Loucy (cell line): ENCODE results near the gene UBE4B.

Source experiments
- H2AFZ ChIP-seq: fragments of 200-600 bp; sonication (generic); 2 replicates; pipeline ENCODE4 v1.6.0; 2016; ENCODE audit warnings: antibody characterized with exemption, mild to moderate bottlenecking, low read length, moderate library complexity
- H3F3A ChIP-seq: fragments of 200-600 bp; 2 replicates; pipeline ENCODE4 v1.6.0; 2016; ENCODE audit warnings: antibody characterized with exemption, low read depth, mild to moderate bottlenecking
- H3K27me3 ChIP-seq: fragments of 200-600 bp; sonication (generic); 2 replicates; pipeline ENCODE4 v1.6.1; 2014; ENCODE audit warnings: low read length, mild to moderate bottlenecking; ENCODE audit not compliant: insufficient read depth, poor library complexity, severe bottlenecking
- H3K36me3 ChIP-seq: fragments of 200-600 bp; sonication (generic); 2 replicates; pipeline ENCODE4 v1.6.1; 2016; ENCODE audit warnings: low read length; ENCODE audit not compliant: insufficient read depth
- H3K4me1 ChIP-seq: fragments of 200-600 bp; sonication (generic); 2 replicates; pipeline ENCODE4 v1.5.1; 2014; ENCODE audit warnings: low read length, mild to moderate bottlenecking; ENCODE audit not compliant: insufficient read depth, poor library complexity, severe bottlenecking
- H3K4me2 ChIP-seq: fragments of 200-600 bp; sonication (generic); 2 replicates; pipeline ENCODE4 v1.6.0; 2014; ENCODE audit warnings: antibody characterized with exemption, low read length, low read depth, mild to moderate bottlenecking; ENCODE audit not compliant: poor library complexity, severe bottlenecking
- H3K4me3 ChIP-seq: fragments of 200-600 bp; sonication (generic); 2 replicates; pipeline ENCODE4 v1.5.1; 2014; ENCODE audit warnings: low read length, mild to moderate bottlenecking, mixed read lengths; ENCODE audit not compliant: poor library complexity, severe bottlenecking
- H3K79me2 ChIP-seq: fragments of 200-600 bp; sonication (generic); 2 replicates; pipeline ENCODE4 v1.6.1; 2014; ENCODE audit warnings: low read length; ENCODE audit not compliant: insufficient read depth
- H3K9ac ChIP-seq: fragments of 200-600 bp; sonication (generic); 2 replicates; pipeline ENCODE4 v1.6.0; 2014; ENCODE audit warnings: mild to moderate bottlenecking, low read depth, low read length, moderate library complexity; ENCODE audit not compliant: poor library complexity, severe bottlenecking
- H3K9me2 ChIP-seq: fragments of 200-600 bp; sonication (generic); replicated peaks from 2 replicates; pipeline ENCODE4 v1.6.1; 2016; ENCODE audit warnings: low read depth, low read length, mixed read lengths
- H3K9me3 ChIP-seq: fragments of 200-600 bp; sonication (generic); 2 replicates; pipeline ENCODE4 v1.6.1; 2014; ENCODE audit warnings: mild to moderate bottlenecking, antibody characterized with exemption, low read length, low read depth; ENCODE audit not compliant: insufficient read depth
- H4K20me1 ChIP-seq: fragments of 200-600 bp; sonication (generic); 2 replicates; pipeline ENCODE4 v1.6.0; 2014; ENCODE audit warnings: antibody characterized with exemption, low read length, mild to moderate bottlenecking; ENCODE audit not compliant: insufficient read depth, poor library complexity, severe bottlenecking
- EZH2phosphoT487 ChIP-seq: fragments of 200-600 bp; IDR thresholded peaks from 2 replicates; pipeline ENCODE4 v1.6.1; 2018; ENCODE audit warnings: antibody characterized with exemption, mild to moderate bottlenecking, moderate library complexity, borderline replicate concordance
- TF ChIP-seq, protein P1 (sequence below): fragments of 200-600 bp; sonication (generic); conservative IDR thresholded peaks from 2 replicates; pipeline ENCODE4 v1.5.1; 2014; ENCODE audit warnings: mild to moderate bottlenecking, antibody characterized with exemption, low read length

The UBE4B gene

DNA sequence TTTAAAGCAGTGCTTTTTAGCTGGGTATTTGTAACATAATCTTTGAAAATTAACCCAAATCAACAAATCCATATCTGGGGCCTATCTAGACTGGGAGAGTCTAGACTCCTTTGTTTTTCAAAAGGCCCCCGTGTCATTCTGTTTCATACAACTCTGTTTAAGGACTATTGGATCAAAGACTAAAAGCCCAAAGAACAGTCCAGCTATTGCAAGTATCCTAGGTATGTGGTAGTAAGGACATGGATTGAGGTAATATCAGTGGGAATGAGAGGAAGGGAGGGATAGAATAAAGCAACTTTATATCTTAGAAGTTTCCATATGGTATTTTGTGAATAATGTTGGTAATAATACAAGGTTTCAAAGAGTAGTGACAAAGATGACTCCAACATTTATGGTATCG is 195.8 kb downstream of the UBE4B start:
- Histone ChIP-seq H3K27me3 (no peaks in the 10 kb centered on the region), H2AFZ (no peak overlapping the region), H3K4me2 (no peak overlapping the region), H3K79me2 (peaks cover 45% of the 10 kb centered on the region; the same call in 1 of the 2 replicates), H3F3A (peaks cover 3% of the 10 kb centered on the region; the same call in 1 of the 2 replicates), H3K9me2 (no peaks in the 10 kb centered on the region), H3K36me3 (no peaks in the 10 kb centered on the region), H3K9me3 (no peaks in the 10 kb centered on the region), H3K4me3 (no peak overlapping the region), H4K20me1 (peaks cover 4% of the 10 kb centered on the region), H3K4me1 (no peaks in the 10 kb centered on the region), H3K9ac (no peak overlapping the region)
- TF ChIP-seq, protein P1, sequence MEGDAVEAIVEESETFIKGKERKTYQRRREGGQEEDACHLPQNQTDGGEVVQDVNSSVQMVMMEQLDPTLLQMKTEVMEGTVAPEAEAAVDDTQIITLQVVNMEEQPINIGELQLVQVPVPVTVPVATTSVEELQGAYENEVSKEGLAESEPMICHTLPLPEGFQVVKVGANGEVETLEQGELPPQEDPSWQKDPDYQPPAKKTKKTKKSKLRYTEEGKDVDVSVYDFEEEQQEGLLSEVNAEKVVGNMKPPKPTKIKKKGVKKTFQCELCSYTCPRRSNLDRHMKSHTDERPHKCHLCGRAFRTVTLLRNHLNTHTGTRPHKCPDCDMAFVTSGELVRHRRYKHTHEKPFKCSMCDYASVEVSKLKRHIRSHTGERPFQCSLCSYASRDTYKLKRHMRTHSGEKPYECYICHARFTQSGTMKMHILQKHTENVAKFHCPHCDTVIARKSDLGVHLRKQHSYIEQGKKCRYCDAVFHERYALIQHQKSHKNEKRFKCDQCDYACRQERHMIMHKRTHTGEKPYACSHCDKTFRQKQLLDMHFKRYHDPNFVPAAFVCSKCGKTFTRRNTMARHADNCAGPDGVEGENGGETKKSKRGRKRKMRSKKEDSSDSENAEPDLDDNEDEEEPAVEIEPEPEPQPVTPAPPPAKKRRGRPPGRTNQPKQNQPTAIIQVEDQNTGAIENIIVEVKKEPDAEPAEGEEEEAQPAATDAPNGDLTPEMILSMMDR = no peak
- no peak for TF ChIP-seq EZH2phosphoT487

DNA sequence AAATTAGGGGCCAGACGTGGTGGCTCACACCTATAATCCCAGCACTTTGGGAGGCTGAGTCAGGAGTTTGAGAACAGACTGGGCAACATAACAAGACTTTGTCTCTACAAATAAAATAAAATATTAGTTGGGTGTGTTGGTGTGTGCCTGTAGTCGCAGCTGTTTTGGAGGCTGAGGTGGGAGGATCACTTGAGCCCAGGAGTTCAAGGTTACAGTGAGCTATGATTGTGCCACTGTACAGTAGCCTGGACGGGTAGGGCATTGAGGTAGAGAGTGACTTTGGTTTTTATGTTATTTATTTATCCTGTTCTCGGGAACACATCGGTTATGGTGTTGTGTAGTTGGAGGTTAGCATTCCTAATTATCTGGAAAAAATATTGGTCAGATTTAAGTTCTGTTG is 197.1 kb downstream of the UBE4B start:
- Histone ChIP-seq H3K9me2 (no peaks in the 10 kb centered on the region), H2AFZ (no peak overlapping the region), H3K27me3 (no peaks in the 10 kb centered on the region), H3K4me3 (no peak overlapping the region), H3F3A (peaks cover 3% of the 10 kb centered on the region; the same call in 1 of the 2 replicates), H3K9ac (no peak overlapping the region), H3K9me3 (no peaks in the 10 kb centered on the region), H3K36me3 (no peaks in the 10 kb centered on the region), H3K4me1 (no peaks in the 10 kb centered on the region), H3K4me2 (no peak overlapping the region), H3K79me2 (peaks cover 38% of the 10 kb centered on the region; the same call in 1 of the 2 replicates), H4K20me1 (peaks cover 4% of the 10 kb centered on the region)
- no peak for TF ChIP-seq EZH2phosphoT487
- TF ChIP-seq, protein P1 = no peak
